Mucosa of descending colon (tissue), 3 donors: ENCODE data around the gene CAMK2D. TPM values are rescaled to one million over a fixed set of nuclear protein-coding genes. Genes with fewer than 3 reads are reported as not detected.

ENCODE experiments used
- ATAC-seq: fragments of 200-7000 bp; cut with Tn5 transposase; one replicate; pipeline ENCODE4 v1.9.1; 2020; ENCODE audit warnings: mild to moderate bottlenecking, moderate library complexity
- DNase-seq, 3 donors: peaks; one replicate each; pipeline ENCODE4 v3.0.0-alpha.2; 2020
- H3K36me3 ChIP-seq: fragments of 200-600 bp; one replicate; pipeline ENCODE4 v1.8.0; 2021; ENCODE audit warnings: low read depth, mild to moderate bottlenecking
- H3K4me1 ChIP-seq: fragments of 200-600 bp; one replicate; pipeline ENCODE4 v1.8.0; 2021; ENCODE audit warnings: low read depth, mild to moderate bottlenecking
- H3K4me3 ChIP-seq: fragments of 200-600 bp; one replicate; pipeline ENCODE4 v1.8.0; 2021; ENCODE audit warnings: mild to moderate bottlenecking
- H3K9me3 ChIP-seq: fragments of 200-600 bp; one replicate; pipeline ENCODE4 v1.8.0; 2021; ENCODE audit warnings: mild to moderate bottlenecking
- intact Hi-C, 2 donors: fragments of 100-400 bp; cut with DNase I in 1 of 2; cut with micrococcal nuclease in 1 of 2; formaldehyde crosslinking; loops; one replicate each; pipeline versions ENCODE4 v1.11.0 to v1.11.1; 2022; cut with DNase I, micrococcal nuclease
- total RNA-seq, 3 donors: library from RNA; stranded (reverse); fragmentation: NEBNext Ultra II Directional in 2 of 3; extraction: Animal tissue kit (Norgen Biotek cat#: 25700) in 2 of 3; gene quantifications; one replicate each; pipeline versions ENCODE4 v1.2.1 to v1.2.4, GENCODE V29; 2021 to 2023
- TF ChIP-seq, protein P1 (sequence below): fragments of 200-600 bp; IDR thresholded peaks from one replicate; pipeline ENCODE4 v1.8.0; 2022; ENCODE audit warnings: antibody characterized with exemption, mild to moderate bottlenecking
- donor health status: DM: no; HTN: no; CAD: no; lungs with moderate emphysema.
- donor health status: DM: no; HTN: no; CAD: no.
- donor health status: DM: no; HTN: yes; CAD: no.

CAMK2D gene
- total RNA-seq, 3 donors from 2014 or later: 59.8 to 83.0 (median 77.3) TPM

DNA sequence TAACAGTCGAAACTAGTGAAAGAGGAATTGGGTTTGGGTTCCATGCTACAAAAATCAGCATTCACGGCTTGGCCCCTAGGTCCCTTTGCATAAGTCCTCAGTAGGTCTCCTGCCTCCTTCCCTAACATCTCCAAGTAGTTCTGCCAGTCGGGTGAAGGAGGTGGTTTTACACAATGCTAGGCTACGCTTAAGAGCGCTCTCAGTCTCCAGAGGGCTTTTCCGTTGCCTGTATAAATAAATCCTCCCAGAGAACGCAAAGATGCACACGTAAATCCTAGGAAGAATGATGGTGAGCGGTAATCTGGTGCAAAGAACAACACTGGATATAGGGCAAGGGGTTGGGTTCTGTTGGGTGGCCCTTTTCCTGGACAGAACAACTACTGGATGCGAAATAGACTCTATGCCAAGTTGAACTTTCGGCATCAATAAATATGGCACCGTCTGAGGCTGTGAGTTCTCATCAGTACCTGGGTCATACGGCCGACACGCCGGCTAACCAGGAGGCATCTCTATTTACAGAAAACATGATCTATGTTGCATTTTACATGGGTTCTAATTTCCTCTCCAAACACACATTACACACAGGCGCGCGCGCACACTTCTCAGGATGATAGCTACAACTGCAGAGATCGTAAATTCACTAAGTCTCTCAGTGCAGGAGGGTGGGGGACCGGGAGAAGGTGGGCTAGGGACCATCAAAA lies 1.3 kb downstream of the CAMK2D start:
- DNase-seq: peak; percentile 63 to 68 (median 66)

DNA sequence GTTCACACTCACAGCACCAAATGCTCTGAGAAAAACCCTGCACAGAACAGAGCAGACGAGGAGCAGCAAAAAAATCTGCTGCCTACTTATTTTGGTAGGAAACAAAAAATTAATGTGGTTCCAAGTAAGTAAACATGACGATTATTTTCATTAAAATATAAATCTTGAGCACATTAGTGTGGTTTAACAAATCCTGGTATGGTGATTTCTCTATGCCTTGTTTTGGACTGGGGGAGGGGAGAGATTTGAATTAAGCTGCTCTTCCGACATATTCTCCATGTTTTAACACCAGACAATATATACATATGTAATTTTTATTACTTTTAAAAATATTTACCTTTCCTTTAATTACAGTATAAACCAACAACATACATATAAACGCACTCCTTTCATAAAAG lies 1.8 kb downstream of the CAMK2D start:
- DNase-seq (no peak), ATAC-seq (no peak)
- Histone ChIP-seq H3K9me3 (no peaks in the 10 kb centered on the region), H3K36me3 (peaks cover 6% of the 10 kb centered on the region), H3K4me1 (peaks cover 25% of the 10 kb centered on the region), H3K4me3 (peak overlapping the region; percentile 64)
- intact Hi-C loops: loop anchor here (5.0 to 10.0 kb wide), 2 partner anchors 212 to 215 kb away; no protein-coding TSS in a partner anchor
- TF ChIP-seq, protein P1, sequence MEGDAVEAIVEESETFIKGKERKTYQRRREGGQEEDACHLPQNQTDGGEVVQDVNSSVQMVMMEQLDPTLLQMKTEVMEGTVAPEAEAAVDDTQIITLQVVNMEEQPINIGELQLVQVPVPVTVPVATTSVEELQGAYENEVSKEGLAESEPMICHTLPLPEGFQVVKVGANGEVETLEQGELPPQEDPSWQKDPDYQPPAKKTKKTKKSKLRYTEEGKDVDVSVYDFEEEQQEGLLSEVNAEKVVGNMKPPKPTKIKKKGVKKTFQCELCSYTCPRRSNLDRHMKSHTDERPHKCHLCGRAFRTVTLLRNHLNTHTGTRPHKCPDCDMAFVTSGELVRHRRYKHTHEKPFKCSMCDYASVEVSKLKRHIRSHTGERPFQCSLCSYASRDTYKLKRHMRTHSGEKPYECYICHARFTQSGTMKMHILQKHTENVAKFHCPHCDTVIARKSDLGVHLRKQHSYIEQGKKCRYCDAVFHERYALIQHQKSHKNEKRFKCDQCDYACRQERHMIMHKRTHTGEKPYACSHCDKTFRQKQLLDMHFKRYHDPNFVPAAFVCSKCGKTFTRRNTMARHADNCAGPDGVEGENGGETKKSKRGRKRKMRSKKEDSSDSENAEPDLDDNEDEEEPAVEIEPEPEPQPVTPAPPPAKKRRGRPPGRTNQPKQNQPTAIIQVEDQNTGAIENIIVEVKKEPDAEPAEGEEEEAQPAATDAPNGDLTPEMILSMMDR: no peak

More for the DNA sequence above, 1.3 kb downstream of the CAMK2D start:
- TF ChIP-seq, protein P1: no peak
- intact Hi-C loops: loop anchor here (5.0 to 10.0 kb wide), 2 partner anchors 213 to 215 kb away; no protein-coding TSS in a partner anchor
- peak overlapping the region; percentile 64 for H3K4me3 ChIP-seq
- peaks cover 25% of the 10 kb centered on the region for H3K4me1 ChIP-seq
- ATAC-seq: peak; percentile 2
- H3K36me3 ChIP-seq: peaks cover 6% of the 10 kb centered on the region
- H3K9me3 ChIP-seq: no peaks in the 10 kb centered on the region

DNA sequence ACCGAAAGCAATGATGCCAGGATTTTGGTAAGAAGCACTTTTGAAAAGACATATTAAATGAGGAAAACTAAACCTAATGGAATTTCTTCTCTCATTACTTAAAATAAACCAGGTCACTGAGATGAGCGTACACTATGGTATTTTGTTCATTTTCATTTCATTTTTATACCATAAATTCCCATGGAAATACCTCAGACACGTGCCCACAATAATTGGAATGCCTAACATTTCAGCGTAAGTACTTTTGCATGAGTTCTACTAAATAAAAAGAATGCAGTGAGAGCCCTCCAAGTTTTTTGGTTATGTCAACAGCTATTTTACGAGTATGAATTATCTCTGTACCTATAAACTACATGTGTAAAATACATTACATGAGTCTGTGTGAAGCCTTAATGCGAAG lies 3.2 kb downstream of the CAMK2D start:
- TF ChIP-seq, protein P1: no peak

DNA sequence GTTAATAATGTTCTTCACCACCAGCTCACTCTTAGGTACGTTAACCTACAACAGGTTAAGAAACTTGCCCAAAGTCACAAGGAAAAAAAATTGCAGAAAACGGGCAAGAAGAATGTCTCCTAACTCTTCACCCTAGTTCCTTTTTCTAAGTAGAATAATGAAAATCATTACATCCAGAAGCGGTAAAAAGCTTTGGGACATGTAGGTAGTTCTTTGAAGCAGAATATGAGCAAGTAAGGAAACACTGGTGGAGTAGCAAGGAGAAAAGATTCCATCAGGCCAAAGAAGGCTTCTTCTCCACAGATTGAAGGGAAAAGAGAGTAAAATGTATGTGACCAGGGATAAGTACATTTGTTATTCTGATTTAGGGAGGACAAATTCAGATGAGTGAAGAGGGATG lies 4.1 kb downstream of the CAMK2D start:
- no peak for DNase-seq
- peaks cover 25% of the 10 kb centered on the region for H3K4me1 ChIP-seq
- no peak for ATAC-seq
- intact Hi-C loops: no loop called here
- H3K36me3 ChIP-seq: peaks cover under 1% of the 10 kb centered on the region
- TF ChIP-seq, protein P1: no peak
- H3K9me3 ChIP-seq: no peaks in the 10 kb centered on the region
- H3K4me3 ChIP-seq: no peak overlapping the region

More for the DNA sequence above, 3.2 kb downstream of the CAMK2D start:
- no peak for DNase-seq
- no peak for ATAC-seq
- Histone ChIP-seq H3K4me1 (peaks cover 25% of the 10 kb centered on the region), H3K9me3 (no peaks in the 10 kb centered on the region), H3K36me3 (peaks cover 6% of the 10 kb centered on the region), H3K4me3 (no peak overlapping the region)
- intact Hi-C loops: no loop called here

DNA sequence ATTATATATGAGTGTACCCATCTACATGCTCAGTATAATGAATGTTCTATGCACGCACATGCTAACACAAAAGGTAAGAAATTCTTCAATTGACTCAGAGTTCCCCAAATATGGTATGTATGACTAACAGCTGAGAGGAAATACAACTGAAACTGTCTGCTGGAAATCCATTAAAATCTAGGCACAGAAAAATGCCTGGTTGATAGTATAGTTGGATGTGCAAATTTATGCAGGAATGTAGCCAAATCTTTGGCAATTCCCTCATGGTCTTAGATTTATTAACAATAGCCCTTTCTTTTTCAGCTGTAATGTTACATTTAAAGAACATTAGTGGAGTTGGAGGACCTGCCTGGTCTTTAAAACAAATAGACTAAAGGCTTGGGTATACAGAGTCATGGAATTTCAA lies 5.5 kb downstream of the CAMK2D start:
- Histone ChIP-seq H3K4me1 (peaks cover 25% of the 10 kb centered on the region), H3K36me3 (no peaks in the 10 kb centered on the region), H3K9me3 (no peaks in the 10 kb centered on the region), H3K4me3 (no peak overlapping the region)
- intact Hi-C loops: no loop called here
- no peak for DNase-seq
- TF ChIP-seq, protein P1: no peak
- no peak for ATAC-seq
